Measurements from ENCODE around the gene FAM111B.
A peak's percentile ranks its signal among the peaks of the same experiment; 100 is the strongest.
"Not testable (repeated sequence)": the region's sequence is repeated elsewhere in the genome, so short reads cannot be mapped to it uniquely, and the experiment has no call there.

Gene FAM111B

GRCh38 chr11:59106363-59107336, at the start of gene FAM111B:
TSS of gene FAM111B (plus strand) at chr11:59107237. CDS start at chr11:59109626, 2,389 bp downstream.
- peak in 12 of 14 donors; percentile 8 to 74 (median 58) for DNase-seq

- DNase-seq: peak in 11 of 14 donors; percentile 5 to 68 (median 46)
Measured at GRCh38 chr11:59058120-59059033, 48.7 kb upstream of the FAM111B start.

GRCh38 chr11:59060096-59060495, 46.9 kb upstream of the FAM111B start:
- not testable (repeated sequence) for DNase-seq

- no peak for DNase-seq
Measured at GRCh38 chr11:59062602-59063529, 44.2 kb upstream of the FAM111B start.

- DNase-seq: not testable (repeated sequence)
Measured at GRCh38 chr11:59063996-59064727, 42.9 kb upstream of the FAM111B start.

- DNase-seq: no peak
Measured at GRCh38 chr11:59069087-59069486, 38.0 kb upstream of the FAM111B start.

- no peak for DNase-seq
Measured at GRCh38 chr11:59076876-59077571, 30.0 kb upstream of the FAM111B start.

GRCh38 chr11:59078435-59078834, 28.6 kb upstream of the FAM111B start:
- DNase-seq: no peak

GRCh38 chr11:59079086-59079485, 28.0 kb upstream of the FAM111B start:
- DNase-seq: no peak

GRCh38 chr11:59080421-59080820, 26.6 kb upstream of the FAM111B start:
- DNase-seq: not testable (repeated sequence)

- DNase-seq: not testable (repeated sequence)
Measured at GRCh38 chr11:59081430-59082020, 25.5 kb upstream of the FAM111B start.

GRCh38 chr11:59086007-59086406, 21.0 kb upstream of the FAM111B start, which contains the start of gene GLYATL1B:
TSS of gene GLYATL1B (plus strand) at chr11:59086307. CDS start at chr11:59086307, 0 bp downstream.
- DNase-seq: not testable (repeated sequence)

- no peak for DNase-seq
Measured at GRCh38 chr11:59088162-59088561, 18.9 kb upstream of the FAM111B start.

GRCh38 chr11:59093576-59093975, 13.5 kb upstream of the FAM111B start:
- DNase-seq: not testable (repeated sequence)

- DNase-seq: not testable (repeated sequence)
Measured at GRCh38 chr11:59095225-59095624, 11.8 kb upstream of the FAM111B start.

GRCh38 chr11:59095972-59096575, 11.0 kb upstream of the FAM111B start:
- not testable (repeated sequence) for DNase-seq

- peak in 7 of 14 donors; percentile 1 to 18 (median 3) for DNase-seq
Measured at GRCh38 chr11:59097113-59097708, 9.8 kb upstream of the FAM111B start.

- DNase-seq: not testable (repeated sequence)
Measured at GRCh38 chr11:59097938-59098337, 9.1 kb upstream of the FAM111B start.

All from C1 segment of cervical spinal cord (tissue), 14 donors.